HG03060 (cell line): ENCODE results near the gene C17orf100.

Source experiments
- ATAC-seq: cut with Tn5 transposase; IDR thresholded peaks from one replicate; pipeline ENCODE4 v1.9.1; 2021; ENCODE audit warnings: low read depth, moderate number of reproducible peaks; ENCODE audit not compliant: unreplicated experiment

The C17orf100 gene

DNA sequence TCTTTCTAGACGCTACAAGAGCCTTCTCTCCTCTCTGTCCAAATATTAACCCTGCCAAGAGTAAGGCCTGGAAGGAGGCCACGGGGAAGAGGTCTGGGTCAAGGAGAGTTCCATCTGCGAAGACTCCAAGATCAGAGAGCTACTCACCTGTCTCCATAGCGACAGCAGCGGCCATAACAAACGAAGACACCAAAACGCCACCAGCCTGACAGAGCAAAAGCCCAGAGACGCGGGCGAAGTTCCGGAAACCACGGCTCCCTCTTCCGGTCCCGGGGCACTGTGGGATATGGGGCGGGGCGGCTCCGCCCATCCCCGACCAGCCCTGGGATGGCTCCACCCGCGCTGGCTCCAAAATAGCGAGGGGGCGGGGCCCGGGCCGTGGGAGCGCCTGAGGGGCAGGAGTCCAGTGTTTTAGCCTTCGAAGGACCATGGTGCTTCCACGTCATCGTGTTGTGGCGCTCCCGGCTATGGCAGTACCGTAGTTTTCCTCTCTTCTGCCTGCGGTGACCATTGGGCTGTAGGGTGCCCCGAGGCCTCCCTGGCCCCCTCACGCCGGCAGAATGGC, at the start of gene C17orf100, which contains the start of gene MED31:
TSS of gene C17orf100 (plus strand) at position 409 of the 565 bp plus-strand sequence. CDS start at position 561, 152 bp downstream.
TSS of gene MED31 (minus strand) at position 252 of the 565 bp plus-strand sequence. CDS start at position 175, 77 bp downstream.
- ATAC-seq, result peak; percentile 50

GRCh38 chr17:6602141-6602540, 49.4 kb upstream of the C17orf100 start:
- ATAC-seq, result no peak

DNA sequence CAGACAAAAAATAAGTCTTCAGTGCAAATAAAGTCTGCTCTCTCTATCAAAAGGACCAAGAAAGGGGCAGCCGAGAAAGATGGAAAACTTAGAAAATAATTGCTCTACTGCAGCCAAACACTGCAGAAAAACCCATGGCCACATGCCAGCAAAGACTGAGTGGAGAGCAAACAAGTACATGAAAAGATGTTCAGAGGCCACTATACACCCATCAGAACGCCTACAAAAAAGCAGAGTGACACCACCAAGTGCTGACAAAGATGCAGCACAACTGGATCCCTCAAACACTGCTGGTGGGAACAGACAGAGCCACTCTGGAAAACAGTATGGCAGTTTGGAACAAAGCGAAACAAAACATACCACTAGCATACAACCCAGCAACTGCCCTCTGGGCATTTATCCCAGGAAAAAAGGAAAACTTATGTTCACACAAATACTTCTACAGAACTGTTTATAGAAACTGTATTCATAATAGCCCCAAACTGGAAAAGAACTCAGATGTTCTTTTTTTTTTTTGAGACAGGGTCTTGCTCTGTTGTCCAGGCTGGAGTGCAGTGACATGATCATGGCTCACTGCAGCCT, 47.7 kb upstream of the C17orf100 start:
- no peak for ATAC-seq

DNA sequence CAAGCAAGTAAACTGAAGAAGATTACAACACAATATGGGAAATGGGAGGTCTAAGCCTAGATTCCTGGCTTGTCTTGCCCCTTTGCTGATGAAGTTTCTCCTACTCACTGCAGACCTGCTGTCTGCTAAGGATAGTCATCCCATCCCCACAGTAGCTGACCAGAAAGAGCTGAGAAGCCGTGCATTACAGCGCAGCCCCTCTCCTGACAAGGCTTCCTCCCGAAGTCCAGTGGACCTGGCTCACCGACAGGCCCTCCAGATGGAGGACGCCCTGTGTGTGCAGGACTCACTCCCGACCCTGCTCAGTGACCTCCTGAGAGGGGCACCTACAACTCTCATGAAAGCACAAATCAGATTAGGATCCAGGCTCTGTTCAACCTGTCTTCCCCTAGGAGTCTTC, 46.4 kb upstream of the C17orf100 start:
- ATAC-seq, result no peak

- ATAC-seq, result no peak
These were observed 43.2 kb upstream of the C17orf100 start for GRCh38 chr17:6608321-6608720.

DNA sequence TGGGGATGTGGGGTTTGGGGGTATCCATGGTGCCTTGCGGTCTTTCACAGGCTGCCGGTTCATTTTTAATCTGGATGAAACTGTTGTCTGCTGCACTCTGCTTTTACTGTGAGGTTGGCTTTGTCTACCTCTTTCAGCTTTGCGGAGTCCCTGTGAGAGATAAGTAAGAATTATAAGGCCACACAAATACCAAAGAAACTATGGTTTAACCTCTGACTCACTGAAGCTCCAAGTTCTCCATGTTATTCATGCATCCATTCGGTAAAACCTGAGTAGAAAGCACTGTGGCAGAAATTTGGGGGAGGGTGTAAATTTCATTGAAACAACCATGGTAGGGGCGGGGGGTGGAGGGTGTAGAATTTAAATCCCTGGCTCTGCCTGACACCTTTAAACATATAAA, 41.6 kb upstream of the C17orf100 start:
- ATAC-seq, result no peak

DNA sequence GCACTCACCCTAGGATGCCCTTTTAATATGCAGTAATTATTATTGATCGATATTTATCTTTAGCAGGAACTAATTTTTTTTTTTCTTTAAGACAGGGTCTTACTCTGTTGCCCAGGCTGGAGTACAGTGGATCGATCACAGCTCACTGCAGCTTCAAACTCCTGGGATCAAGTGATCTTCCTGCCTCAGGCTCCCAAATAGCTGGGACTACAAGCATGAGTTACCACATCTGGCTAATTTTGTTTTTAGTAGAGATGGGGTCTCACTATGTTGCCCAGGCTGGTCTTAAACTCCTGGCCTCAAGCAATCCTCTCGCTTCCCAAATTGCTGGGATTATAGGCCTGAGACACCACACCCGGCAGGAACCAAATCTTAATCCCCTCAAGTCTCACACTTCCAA, 40.3 kb upstream of the C17orf100 start:
- ATAC-seq, result no peak

GRCh38 chr17:6623941-6624340, 27.6 kb upstream of the C17orf100 start:
- no peak for ATAC-seq

DNA sequence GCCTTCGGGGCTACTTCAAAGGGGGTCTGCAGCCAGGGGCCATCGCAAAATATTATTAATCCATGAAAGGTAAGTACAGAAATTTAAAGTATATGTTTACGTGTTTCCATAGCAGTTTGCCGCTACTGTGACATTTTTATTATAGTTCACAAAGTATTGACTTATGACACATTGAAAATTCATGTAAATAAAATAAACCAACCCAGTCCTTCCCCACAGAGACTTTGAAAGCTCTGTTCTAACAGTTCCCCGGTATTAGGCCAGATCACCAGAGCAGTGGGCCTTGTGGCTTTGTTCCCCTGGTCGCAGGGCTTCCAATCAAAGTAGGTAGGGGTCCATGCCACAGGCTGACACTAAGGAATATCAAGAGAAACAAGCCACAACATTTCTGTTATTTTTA, 24.9 kb upstream of the C17orf100 start:
- ATAC-seq, result no peak

GRCh38 chr17:6627019-6627418, 24.5 kb upstream of the C17orf100 start:
- no peak for ATAC-seq

DNA sequence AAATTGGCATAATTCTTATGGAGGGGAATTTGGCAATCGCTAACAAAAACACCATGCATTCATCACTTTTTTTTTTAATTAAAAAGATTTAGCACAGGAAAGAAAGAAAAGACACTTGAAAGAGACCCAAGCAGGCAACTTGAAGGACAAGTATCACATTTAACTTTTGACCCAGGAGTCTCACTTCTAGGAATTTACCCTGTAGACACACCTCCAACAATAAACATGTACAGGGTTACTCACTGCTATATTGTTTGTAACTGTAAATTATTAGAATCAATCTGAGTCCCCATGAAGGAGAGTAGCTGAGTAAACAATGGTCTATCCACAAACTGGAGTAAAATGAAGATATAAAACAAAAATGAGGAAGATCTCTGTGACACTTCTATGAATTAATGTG, 21.2 kb upstream of the C17orf100 start:
- ATAC-seq, result no peak

- ATAC-seq, result no peak
These were observed 19.0 kb upstream of the C17orf100 start for GRCh38 chr17:6632530-6632929.

GRCh38 chr17:6633263-6633662, 18.3 kb upstream of the C17orf100 start:
- no peak for ATAC-seq

- ATAC-seq, result no peak
These were observed 15.5 kb upstream of the C17orf100 start for GRCh38 chr17:6636105-6636504.

GRCh38 chr17:6636616-6637457, 14.7 kb upstream of the C17orf100 start:
- ATAC-seq, result no peak

GRCh38 chr17:6637458-6637840, 14.1 kb upstream of the C17orf100 start:
- no peak for ATAC-seq

- no peak for ATAC-seq
These were observed 13.3 kb upstream of the C17orf100 start for GRCh38 chr17:6638046-6638908.

- ATAC-seq, result no peak
These were observed 12.5 kb upstream of the C17orf100 start for GRCh38 chr17:6639014-6639585.

GRCh38 chr17:6639586-6640535, 11.7 kb upstream of the C17orf100 start:
- no peak for ATAC-seq
